Measurements from ENCODE around the gene MLKL.

MLKL gene

GRCh38 chr16:74641969-74642368 is 58.7 kb downstream of the MLKL start:
- no peak for DNase-seq

- DNase-seq, result no peak
Measured at GRCh38 chr16:74637742-74638453, 62.8 kb downstream of the MLKL start.

DNA sequence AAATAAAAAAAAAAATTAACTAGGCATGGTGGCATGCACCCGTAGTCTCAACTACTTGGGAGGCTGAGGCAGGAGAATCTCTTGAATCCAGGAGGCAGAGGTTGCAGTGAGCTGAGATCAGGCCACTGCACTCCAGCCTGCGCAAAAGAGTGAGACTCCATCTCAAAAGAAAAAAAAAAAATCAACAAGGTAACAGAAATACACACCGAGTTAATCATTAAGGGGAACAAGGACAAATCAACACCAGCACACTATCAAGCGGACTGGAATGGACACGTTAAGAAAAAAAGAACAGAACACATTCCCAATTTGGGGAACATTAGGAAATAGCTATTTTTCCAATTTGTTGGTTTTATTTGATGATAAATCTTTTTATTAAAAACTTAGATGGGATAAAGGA is 65.4 kb downstream of the MLKL start:
- DNase-seq, result no peak

DNA sequence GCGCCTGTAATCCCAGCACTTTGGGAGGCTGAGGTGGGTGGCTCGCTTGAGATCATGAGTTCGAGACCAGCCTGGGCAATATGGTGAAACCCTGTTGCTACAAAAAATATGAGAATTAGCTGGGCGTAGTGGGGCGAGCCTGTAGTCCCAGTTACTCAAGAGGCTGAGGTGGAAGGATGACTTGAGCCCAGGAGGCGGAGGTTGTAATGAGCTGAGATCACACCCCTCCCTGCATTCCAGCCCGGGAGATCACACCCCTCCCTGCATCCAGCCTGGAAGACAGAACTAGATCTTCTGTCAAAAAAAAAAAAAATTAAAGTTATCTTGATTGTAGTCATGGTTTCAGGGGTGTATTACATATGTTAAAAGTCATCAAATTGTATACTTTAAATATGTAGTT is 67.0 kb downstream of the MLKL start:
- no peak for DNase-seq

DNA sequence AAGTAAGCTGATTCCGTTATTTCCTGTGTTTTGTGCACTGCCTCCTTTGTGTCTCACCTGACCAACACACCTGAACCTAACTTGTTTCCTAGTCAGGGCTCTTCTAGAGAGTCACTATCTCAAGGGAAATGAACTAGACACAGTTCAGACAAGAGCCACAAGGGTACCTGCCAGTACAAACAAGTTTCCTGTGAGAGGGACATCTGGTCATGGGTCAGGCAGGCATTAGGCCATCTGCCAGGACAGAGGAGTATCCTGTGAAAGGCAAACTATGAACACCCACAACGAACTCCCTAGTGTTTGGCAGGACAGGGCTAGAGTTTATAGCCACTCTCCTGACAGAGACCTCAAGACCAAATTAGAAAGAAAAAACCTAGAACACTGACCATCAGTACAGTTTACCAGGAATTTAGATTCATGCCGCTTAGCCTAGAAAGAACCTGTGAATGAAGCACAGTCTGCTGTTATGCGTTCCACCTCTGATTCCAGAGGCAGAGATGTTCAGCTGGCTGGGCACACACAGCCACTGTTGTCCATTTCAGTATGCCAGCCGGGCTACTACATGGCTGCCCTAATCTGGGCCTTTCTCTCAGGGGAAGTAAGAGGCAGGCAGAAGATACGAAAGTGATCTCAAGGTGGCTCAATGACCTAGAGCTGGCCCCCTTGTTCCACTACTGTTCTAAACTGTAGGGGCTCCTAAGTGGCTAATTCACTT is 73.0 kb downstream of the MLKL start:
- no peak for DNase-seq

DNA sequence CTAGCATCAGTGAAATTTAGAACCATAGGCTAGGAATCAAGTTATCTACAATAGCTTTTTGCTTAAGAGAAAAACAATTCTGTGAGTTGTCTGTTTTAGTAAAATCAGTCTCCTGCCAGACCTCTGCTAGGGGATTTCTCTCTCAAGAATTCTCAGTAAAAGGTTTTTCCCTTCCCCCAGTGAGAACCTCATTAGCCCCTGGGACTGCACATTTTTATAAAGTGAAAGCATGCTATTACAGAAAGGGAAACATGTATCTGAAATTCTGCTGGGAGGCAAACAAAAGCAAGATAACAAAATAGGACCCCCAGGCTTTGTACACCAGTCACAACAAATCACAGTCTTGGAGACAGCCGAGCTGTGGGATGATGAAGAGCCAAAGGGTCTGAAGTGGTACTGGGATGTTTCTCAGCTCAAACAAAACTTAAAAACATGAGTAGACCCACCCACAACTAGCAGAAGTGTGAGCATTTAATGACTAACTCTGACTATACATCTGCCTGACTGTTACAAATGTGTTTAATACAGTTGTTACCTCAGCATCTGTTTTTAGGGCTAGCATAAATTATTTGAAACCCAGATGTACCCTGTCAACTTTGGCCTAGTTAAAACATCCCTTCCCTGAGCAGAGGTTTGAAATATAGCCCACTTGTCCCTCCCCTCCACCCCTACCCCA is 73.8 kb downstream of the MLKL start:
- DNase-seq, result no peak

GRCh38 chr16:74625500-74626350 is 74.9 kb downstream of the MLKL start:
- no peak for DNase-seq

GRCh38 chr16:74623839-74624235 is 76.8 kb downstream of the MLKL start:
- no peak for DNase-seq

DNA sequence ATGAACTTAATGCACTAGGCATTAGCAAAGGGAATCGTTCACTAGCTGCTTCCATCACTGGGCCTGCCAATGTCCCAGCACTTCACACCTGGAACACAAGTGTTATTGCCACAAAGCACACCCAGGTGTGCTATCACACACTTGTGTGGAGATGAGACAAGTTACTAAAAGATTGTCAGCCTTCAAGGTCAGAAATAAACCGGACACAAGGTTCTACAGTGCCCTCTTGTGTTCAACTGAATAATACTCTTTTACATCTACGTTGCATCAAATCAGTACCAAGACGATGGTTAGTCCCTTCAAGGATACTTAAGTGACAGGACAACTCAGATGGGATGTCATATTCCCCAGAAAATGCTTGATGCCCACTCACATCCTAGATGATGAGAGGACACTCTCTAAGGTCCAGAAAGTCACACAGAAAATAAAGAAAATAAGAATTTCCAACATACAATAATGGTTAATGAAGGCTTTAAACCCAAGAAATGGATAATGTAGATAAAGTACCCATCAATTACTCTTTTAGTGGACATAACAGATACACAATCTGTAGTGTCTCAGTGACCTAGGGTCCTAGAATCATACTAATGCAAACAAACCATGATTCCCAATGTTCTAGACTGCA is 77.3 kb downstream of the MLKL start:
- DNase-seq, result no peak

GRCh38 chr16:74622005-74622404 is 78.7 kb downstream of the MLKL start:
- DNase-seq, result no peak
